ENCODE data around the gene BTBD17.
A peak's percentile ranks its signal among the peaks of the same experiment; 100 is the strongest.

BTBD17 gene

DNA sequence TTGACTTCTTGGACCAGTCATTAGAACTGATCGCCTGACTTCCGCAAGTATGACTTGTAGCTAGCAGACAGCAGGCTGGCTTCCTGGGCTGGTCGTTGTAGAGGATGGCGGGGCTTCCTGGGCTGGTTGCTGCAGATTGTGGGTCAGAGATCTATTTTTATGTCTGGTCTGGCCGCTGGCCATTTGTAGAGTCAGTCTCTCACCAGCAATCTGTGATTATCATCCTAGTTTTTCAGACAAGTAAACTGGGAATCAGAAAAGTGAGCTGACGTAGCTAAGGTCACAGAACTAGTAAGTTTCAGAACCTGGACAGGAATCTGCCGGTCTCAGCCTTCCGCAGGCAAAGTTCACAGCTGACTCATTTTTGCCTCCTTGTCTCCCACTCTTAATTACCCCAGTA, 24.7 kb upstream of the BTBD17 start:
- DNase-seq, result no peak

DNA sequence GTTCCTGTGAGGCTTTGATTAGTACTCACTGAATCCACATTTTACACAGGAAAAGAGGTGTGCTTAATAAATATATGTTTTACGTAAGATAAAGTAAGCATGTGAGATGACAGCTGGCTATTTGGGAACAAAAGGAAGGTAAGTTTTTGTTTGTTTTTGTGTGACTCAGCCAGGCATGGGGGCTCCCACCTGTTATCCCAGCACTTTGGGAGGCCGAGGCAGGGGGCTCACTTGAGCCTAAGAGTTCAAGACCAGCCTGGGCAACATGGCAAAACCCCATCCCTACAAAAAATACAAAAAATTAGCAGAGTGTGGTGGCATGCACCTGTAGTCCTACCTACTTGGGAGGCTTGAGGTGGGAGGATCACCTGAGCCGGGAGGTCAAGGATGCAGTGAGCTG, 23.5 kb upstream of the BTBD17 start:
- DNase-seq, result no peak

DNA sequence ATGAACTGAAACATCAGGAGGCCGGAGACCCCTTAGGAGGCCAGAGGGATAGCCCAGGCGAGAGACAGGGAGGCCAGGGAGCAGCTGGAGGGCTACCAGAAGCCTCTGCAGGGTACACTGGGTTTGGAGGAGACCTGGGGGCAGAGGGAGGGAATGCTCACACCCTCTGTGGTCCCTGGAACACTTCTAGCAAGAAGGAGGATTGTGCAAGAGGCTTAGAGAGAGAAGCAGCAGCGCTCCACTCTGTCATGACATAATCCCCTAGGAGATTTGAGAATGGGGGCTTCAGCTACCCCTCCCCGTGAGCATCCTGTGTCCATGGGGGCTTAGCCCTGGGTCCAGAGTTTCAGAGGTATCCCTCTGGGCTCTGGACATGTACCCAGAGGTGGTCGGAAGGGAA, 21.5 kb upstream of the BTBD17 start:
- DNase-seq, result no peak

DNA sequence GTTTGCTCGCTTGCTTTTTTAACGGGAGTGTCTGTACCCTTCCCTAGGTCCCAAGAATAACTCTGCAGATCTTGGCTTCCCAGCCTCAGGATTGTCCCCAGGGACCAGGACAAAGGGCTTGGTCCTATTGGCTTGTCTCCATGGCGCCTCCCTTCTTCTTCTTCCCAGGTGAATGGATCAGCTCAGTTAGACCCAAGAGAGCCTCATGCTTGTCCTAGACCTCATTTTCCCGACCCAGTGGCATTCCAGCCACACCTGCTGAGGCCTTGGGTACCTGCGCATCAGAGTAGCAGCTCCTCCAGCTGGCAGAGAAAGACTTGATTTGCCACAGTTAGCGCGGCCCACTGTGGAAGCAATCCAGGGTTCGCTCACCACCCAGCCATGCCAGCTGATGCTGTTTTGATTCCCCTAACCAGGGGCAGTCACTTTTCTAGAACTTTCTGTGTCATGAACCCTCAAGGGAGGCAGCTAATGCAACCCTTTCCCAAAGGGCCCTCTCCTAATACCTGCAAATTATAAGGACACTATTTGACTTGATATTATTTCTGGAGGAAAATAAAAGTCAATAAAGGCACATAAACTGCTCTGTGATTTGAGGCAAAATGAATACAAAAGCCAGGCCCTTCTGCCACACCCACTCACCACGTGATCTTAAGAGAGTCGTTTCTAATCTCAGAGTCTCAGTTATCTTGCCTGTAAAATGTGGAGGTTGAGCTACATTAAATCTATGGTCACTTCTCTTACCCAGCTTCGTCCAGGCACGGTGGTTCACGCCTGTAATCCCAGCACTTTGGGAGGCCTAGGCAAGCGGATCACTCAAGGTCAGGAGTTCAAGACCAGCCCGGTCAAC, 19.5 kb upstream of the BTBD17 start:
- DNase-seq, result no peak

DNA sequence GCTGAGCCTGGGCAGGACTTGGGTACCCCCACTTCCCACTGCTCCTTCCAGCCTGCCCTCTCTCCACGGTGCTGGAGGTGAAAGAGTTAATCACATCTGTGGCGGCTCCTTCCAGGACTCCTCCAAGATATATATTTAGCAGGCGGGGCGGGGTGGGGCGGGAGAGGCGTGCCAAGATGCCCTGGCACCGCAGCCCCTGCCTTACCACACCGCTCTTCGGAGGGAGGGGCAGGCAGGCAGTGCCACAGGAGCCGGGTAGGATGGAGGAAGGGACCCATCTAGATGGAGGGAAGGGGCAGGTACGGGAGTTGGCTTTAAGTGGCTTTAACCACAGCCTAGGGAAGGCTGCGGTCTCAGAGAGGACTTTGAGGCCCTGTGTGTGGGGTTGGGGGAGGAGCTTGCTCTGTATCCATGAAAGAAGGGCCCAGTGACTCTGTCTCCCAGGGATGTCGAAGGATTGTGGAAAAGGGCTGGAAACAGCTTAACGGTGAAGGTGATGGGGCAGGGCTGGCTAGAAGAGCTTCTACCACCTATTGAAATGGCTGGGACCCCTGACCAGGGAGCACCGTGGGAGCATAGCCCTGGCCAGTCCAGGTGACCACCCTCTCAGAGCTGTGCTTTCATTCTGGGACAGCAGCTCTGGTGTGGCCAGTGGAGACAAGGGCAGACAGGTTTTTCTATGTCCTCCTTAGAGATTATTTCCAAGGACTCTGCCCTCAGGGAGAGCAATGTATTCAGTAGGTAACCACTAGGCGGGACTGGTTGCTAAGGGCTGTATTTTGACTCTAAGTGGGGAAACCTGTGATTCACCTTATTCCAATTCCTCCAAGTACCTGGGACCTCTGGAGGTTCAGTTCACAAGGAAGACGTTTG, 18.7 kb upstream of the BTBD17 start:
- no peak for DNase-seq

DNA sequence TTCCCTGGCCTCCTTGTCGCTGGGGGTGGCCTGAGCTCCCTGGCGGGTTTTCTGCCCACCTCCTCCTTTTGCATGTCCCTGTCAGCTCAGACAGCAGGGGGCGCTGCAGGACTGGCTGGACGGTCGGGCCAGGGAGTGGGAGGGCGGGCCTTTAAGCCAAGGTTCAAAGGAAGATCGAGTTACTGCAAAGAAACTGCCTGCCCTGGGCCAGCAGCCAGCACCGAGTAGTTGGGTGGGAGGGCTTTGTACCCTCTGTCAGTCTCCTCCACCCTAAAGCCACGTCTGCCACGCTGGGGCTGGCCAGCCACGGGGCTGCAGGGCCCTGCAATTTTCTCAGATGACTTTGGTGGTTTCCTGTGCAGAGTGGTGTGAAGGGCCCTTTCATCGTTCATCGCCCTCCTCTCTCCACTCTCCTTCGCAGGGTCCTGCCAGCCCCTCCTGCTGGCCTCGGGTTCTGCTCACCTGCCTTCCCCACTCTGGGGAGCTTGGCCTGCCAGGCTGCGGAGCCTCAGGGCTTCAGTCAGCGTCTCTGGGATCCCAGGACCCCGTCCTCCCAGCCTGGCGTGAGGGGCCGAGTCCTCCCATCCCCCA, 17.9 kb upstream of the BTBD17 start:
- DNase-seq, result peak; percentile 87

DNA sequence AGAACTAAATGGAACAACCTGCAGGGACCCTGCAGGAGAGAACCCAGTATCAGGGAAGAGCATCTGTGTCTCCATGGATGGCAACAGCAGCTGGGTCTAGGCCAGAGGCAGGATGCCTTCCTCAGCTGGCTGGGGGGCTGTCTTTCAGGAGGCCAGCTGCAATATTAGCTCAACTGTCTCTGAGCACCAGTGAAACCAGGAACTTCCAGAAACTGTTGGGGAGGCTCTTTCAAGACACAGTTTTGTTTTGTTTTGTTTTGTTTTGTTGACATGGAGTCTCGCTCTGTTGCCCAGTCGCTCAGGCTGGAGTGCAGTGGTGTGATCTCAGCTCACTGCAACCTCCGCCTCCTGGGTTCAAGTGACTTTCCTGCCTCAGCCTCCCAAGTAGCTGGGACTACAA, 13.2 kb upstream of the BTBD17 start:
- DNase-seq, result no peak

DNA sequence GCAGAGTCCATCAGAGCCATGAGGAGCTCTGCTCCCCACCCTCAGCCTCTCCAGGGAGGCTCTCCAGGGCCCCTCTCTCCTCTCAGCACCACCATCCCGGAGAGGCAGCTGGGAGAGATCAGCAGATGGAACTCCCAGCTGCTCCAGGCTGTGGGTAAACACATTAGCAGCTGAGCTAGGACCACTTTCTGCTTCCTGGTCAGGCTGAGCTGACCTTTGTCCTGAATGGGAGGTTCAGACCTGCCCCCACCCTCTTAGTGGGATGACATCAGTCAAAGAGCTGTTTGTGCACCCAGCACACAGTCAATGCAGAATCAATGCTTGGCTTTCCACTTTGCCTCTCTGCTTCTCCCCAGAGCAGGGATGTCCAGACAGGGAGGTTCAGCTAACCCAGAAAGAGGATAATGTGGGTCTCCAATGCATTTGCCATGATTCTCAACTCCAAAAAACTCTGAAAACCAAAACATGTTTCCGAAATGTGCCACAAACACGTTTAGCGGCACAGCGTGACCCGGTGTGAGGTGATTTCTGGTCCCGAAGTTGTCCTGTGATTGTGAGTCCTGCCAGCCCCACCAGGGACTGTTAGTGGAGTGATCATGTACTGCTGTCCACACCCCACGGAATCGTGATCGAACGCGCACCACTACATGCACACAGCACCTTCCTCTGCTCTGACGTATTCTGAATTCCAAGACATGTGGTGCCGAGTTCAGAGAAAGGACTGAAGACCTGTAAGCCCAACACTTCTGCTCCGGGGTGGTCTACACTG, 12.4 kb upstream of the BTBD17 start:
- DNase-seq, result no peak

DNA sequence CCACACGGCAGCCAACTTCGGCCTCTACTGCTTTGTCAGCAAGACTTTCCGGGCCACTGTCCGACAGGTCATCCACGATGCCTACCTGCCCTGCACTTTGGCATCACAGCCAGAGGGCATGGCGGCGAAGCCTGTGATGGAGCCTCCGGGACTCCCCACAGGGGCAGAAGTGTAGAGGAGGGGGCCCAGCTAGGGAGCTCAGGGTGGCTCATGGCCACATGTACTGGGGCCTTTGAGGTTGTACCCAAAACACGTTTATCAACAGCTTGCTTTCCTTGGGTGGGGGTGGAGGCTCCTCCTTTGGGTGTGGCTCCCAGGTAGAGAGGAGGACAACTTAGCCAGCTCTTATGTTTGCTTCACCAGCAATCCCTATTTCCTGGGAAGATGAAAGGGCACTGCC, 10.8 kb upstream of the BTBD17 start:
- DNase-seq, result no peak

DNA sequence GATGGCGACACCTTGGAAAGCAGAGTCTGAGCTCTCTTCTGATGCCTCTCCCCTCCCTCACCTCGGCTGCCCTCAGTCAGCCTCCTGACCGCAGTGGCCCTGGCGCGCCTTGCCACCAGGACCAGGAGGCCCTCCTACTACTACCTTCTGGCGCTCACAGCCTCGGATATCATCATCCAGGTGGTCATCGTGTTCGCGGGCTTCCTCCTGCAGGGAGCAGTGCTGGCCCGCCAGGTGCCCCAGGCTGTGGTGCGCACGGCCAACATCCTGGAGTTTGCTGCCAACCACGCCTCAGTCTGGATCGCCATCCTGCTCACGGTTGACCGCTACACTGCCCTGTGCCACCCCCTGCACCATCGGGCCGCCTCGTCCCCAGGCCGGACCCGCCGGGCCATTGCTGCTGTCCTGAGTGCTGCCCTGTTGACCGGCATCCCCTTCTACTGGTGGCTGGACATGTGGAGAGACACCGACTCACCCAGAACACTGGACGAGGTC, 10.0 kb upstream of the BTBD17 start:
- no peak for DNase-seq

DNA sequence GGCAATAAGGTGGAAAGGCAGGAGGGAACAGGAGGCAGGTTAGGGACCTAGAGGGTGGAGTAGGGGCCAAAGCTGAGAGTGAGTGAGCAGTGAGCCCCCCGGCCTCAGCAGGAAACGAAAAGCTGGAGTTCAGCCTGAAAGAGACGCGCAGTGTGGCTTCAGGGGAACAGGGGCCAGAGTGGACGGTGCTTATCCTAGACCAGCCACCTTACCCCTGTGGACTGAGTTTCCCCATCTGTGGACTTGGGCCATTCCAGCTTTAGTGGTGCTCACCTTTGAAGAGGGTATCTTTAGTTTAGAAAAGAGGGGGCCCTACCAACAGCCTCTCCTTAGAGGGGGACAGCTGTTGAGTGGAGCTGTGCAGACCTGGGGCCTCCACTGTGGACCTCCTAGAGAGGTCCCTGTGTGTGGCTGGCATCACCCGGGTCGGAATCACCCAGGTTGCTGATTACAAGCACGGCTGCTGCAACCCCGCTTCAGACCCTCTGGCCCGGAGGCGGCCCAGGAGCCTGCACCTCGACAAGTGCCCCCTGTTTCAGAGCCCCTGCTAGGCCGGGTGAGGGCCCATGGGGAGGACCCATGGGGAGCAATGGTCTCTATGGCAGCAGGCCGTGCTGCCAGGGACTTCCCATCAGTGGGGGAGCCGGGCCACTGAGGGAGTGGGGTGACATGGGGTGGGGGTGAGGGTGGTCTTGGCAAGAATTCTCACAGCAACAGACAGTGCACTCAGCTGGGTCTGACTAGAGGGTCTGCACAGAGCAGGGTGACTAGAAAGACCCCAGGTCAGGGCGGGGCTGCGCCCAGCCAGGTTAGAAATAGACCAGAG, 8.2 kb upstream of the BTBD17 start:
- DNase-seq, result no peak

DNA sequence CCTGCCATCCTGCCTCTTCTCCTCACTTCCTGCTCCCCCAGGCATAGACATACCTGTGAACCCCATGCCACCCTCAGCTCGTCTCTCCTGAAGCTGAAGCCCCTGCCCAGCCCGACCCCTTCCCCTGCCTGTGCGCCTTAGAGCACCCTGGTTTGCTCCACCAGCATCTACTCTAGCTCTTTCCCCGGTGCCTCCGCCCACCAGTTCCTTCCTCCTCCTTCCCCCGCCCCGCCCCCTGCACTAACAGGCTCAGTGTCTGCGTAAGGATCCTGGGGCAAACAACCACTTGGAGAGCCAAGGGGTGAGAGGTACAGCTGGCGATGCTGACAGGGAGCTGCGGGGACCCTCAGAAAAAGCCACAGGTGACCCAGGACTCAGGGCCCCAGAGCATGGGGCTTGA, 7.6 kb upstream of the BTBD17 start:
- DNase-seq, result peak; percentile 57

DNA sequence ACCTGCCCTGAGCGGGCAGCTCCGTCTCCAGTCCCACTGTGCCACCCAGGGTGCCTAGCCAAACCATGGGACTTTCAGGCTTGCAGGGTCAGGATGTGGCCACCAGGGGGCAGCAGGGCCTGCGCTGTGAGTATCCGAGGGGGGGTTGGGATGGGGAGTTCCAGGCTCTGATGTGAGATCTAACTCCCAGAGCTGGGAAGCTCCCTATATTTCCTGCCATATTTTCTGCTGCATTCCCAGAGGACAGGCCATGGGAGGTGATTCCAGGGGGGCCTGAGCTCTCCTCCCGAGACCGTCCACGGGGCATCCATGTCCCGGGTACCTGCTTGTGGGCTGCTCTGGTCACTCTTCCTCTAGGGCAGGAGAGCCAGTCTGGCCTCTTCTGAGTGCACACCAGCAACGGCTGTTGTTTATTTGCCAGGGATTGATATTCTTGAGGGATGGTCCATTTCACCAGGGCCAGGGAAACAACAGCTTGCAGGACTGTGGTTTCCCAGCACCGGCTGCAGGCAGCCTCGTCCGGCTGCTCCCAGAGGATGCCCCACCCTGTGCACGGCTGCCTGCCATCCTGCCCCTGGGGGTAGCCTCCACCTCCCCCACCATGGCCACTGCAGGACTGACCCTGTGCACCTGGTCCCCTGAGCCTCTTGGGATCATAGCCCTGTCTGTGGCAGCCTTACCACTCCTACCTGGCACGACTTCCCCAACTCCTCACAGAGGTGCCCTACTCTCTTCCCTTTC, 6.8 kb upstream of the BTBD17 start:
- DNase-seq, result peak; percentile 66

DNA sequence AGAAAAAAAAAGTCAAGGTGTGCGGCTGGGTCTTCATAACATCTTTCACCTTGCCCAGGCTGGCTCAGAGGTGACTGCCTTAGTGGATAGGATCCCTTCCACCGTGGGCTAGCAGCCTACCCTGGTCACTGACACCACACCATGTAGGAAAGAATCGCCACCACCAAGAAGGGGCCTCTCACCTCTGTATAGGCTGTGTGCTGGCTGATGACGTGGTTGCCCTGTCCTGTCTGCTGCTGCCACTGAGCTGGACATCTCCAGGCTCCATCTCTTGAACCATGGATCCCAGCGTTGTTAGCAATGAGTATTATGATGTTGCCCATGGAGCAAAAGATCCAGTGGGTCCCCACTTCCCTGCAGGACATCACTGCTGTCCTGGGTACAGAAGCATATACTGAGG, 5.5 kb upstream of the BTBD17 start, which contains the start of gene GPR142:
GPR142 (plus strand) TSS at position 301 of the 400 bp plus-strand sequence. CDS start 2,035 bp downstream, outside the sequence.
- DNase-seq, result no peak

DNA sequence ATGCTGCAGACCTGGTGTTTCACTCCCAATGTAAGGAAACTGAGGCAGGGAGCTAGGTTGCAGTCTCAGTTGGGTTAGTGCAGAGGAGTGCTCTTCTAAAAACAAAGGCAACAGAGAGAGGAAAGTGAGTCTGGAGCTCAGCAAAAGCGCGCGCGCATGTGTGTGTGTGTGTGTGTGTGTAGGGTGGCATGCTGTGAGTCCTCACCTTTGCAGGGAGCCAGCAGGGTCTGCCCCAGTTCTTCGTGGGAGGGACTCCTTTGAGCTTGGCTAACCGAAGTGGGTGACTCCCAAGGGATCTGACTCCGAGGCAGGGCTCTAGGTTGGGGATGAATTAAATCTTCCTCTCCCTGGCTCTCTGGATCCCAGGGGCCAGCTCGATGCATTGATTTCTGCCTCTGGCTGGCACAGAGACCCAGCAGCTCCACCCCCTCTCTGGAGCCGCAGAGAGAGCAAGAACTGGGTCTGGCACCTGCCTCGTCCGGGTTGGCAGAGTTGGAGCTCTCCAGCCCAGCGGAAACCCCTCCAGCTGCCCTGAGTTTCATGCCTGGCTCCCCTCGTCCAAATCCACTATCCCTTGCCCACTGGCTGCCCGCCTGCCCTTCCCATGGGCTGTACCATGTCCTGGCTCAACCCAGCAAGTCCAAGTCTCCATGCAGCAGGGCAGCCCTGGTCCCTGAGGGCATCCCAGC, 1.3 kb upstream of the BTBD17 start:
- no peak for DNase-seq

DNA sequence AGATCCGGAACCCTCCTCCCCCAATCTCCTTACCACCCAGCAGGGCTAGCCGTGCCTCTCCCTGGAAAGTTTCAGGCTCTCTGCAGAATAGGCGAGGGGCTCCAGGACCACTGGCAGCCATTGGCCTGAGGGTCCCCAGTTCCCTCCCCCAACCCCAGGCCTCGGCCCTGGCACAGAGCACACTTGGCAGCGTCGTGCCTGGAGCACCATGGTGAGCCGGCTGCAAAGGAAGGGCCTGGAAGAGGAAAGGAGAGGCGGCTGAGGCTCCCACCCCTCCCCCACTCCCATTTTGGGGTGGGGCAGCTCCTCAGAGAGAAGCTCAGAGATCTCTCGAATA, 369 bp upstream of the BTBD17 start:
- DNase-seq, result no peak

DNA sequence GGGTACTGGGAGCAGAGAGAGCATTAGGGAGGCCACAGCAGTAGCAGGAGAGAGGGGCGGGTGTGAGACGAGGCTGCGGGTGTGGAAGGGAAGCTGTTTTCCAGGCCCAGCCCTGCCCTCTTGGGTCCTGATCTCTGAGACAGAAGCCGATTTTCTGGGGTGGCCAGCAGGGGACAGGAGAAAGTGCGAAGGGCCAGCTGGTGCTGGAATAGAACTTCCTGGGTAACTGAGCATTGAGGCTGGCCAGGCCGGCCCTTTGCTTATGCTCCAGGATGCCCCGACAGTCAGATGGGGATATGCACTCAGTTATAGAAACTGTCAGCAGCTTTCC, 804 bp downstream of the BTBD17 start:
- no peak for DNase-seq

DNA sequence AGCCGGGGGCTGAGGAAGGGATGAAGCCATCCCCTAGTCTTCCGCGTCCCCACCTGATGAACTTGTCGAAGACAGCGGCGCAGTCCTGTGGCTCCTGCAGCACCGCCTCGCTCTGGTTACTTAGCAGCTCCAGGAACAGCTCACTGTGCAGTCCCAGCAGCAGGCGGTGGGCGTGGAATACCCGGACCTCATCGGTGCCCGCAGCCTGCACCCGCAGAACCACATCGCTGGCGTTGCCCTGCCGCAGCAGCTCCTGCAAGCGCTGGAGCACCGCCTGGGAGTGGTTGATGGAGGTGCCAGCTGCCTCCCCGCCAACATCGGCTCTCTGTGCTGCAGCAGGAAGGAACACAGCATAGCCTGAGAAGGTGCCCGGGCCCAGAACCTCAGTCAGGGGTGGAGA, 1.8 kb downstream of the BTBD17 start:
- DNase-seq, result no peak

DNA sequence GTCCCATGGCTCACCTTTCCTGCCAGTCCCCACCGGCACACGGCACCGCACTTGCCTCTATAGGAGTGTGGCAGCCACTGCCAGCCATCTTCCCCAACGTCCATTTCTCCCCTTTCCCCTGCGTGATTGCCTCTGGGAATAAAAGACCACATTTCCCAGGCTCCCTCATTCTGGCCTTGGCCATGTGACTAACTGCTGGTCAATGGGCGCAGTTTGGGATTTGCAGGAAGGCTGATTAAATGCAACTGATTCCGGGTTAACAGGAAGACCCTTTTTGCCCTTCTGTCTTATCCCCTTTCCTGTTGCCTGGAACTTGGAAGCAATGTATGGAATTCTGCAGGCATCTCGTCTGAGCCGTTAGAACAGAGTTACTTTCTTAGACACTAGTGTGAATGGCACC, 3.0 kb downstream of the BTBD17 start:
- DNase-seq, result no peak

DNA sequence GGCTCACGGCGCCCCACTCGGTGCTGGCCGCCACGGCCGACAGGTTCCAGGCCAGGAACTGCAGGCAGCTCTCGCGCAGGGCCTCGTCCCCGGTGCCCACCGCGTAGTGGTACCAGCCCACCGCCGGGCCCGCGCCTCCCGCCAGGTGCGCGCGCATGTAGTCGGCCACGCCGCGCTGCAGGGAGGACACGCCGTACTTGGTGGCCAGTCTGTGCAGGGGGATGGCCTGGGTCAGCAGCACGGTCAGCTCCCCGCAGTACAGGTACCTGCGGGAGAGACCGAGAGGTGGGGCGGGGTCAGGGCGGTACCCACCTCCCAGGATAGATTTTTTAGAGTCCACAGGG, 4.2 kb downstream of the BTBD17 start:
- no peak for DNase-seq

Measured in CD4-positive, alpha-beta T cell treated with Interleukin-15 for 1 hour (primary cell).